Stimulated activated CD4-positive, alpha-beta T cell treated with anti-CD3 and anti-CD28 coated beads, TNF-alpha, amount 100 ng/mL, for 24 hours (primary cell): ENCODE results near the gene BCAS3.
"Not testable (repeated sequence)": the region's sequence is repeated elsewhere in the genome, so short reads cannot be mapped to it uniquely, and the experiment has no call there.

Experiments used
- DNase-seq, 3 experiments: peaks; one replicate each; pipeline ENCODE4 v3.0.0-alpha.2; 2020; ENCODE audit warnings: low read depth in 3 of 3

Gene BCAS3

DNA sequence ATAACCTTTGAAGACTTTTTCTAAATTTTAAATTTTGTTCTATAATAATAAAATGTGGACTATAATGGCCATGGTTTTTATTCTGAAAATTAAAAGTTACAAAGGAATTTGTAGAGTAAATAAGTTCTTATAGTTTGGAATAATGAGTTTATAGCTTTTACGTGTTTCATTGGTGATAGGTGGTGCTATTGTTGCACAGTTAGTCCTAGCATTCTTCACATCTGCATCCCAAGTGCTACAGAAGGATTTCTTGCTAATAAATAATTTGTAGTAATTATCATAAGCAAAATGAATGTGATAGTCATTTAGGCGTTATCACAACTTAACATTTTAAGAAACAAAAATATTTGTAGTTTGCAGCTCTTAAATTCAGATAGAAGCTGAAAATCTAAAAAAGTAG is 67.9 kb downstream of the BCAS3 start:
- DNase-seq = no peak

DNA sequence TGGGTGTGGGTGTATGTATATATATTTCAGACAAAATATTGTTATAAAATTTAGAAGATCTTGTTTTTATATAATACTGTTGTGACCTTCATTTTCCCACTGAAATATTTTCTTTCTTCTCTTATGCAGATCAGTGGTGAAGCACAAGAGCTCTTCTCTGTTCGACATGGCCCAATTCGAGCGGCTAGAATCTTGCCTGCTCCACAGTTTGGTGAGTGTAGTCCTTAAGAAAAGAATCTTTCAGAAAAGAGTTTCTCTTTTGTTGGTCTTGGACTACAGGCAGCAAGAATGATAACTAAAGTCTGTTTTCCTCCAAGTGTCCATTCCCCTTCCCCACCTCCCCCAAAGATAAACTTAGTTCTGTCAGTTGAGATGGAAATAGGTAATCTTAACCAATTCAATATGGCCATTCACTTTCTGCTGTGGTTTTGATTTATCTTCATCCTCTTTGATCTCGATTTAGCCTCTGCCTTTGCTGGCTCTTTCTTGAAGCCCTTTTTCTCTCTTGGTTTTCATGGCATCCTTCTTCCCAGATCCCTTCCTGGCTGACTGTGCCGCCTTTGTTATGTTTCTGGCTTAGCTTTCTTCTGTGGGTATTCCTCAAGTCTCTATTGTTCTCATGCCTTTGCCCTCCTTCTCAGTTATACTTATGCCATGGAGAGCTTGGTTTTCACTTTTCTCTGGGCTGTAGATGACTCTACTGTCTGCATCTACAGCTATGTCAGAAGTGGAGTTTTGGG is 69.6 kb downstream of the BCAS3 start:
- DNase-seq = no peak

- no peak for DNase-seq
Measured at GRCh38 chr17:60748204-60748603, 70.6 kb downstream of the BCAS3 start.

- no peak for DNase-seq
Measured at GRCh38 chr17:60749050-60749449, 71.4 kb downstream of the BCAS3 start.

DNA sequence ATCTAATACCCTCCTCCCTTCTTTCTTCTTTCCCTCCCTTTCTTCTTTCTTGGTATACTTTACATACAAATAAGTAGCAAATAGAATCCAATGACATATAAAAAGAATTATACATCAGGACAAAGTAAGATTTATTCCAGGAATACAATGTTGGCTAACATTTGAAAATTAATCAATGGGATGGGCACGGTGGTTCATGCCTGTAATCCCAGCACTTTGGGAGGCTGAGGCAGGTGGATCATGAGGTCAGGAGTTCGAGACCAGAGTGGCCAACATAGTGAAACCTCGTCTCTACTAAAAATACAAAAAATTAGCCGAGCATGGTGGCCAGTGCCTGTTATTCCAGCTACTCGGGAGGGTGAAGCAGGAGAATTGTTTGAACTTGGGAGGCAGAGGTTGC is 72.1 kb downstream of the BCAS3 start:
- no peak for DNase-seq

- DNase-seq = no peak
Measured at GRCh38 chr17:60750640-60751039, 73.0 kb downstream of the BCAS3 start.

GRCh38 chr17:60751884-60752283 is 74.2 kb downstream of the BCAS3 start:
- DNase-seq = no peak

DNA sequence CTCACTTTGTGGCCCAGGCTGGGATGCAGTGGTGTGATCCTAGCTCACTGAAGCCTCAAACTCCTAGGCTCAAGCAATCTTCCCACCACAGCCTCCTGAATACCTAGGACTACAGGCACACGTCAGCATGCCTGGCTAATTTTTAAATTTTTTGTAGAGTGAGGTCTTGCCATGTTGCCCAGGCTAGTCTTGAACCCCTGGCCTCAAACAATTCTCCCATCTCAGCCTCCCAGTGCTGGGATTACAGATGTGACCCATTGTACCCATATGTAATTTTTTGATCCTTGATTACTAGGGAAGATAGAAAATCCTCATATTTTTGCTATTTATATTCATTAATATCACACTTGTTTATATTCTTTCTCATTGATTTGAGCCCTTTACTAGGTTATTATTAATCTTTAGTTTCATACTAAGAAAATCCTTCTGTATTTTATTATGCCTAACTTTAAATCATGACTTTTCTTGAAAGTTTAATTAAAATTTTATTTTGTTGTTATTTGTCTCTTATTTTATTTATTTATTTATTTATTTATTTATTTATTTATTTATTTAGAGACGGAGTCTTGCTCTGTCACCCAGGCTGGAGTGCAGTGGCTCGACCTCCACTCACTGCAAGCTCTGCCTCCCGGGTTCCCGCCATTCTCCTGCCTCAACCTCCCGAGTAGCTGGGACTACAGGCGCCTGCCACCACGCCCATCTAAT is 75.4 kb downstream of the BCAS3 start:
- no peak for DNase-seq

DNA sequence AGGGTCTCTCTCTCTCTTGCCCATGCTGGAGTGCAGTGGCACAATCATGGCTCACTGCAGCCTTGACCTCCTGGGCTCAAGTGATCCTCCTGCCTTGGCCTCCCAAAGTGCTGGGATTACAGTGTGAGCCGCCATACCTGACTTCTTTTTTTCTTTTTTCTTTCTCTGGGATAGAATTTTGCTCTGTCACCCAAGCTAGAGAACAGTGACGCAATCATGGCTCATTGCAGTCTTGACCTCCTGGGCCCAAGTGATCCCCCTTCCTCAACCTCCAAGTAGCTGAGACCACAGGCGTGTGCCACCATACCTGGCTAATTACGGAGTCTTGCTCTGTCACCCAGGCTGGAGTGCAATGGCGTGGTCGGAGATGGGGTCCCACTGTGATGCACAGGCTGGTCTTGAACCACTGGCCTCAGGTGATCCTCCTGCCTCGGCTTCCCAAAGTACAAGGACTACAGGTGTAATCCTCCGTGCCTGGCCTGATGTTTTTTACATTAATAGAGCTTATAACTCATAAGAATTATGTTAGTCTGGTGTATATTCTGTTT is 76.5 kb downstream of the BCAS3 start:
- DNase-seq = no peak

DNA sequence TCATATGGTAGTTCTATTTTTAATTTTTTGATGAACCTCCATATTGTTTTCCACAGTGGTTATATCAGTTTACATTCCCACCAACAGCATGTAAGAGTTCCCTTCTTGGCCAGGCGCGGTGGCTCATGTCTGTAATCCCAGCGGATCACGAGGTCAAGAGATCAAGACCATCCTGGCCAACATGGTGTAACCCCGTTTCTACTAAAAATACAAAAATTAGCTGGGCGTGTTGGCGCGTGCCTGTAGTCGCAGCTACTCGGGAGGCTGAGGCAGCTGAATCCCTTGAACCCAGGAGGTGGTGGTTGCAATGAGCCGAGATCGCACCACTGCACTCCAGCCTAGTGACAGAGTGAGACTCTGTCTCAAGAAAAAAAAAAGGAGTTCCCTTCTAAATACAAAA is 79.1 kb downstream of the BCAS3 start:
- DNase-seq = not testable (repeated sequence)

- no peak for DNase-seq
Measured at GRCh38 chr17:60757437-60757836, 79.8 kb downstream of the BCAS3 start.

DNA sequence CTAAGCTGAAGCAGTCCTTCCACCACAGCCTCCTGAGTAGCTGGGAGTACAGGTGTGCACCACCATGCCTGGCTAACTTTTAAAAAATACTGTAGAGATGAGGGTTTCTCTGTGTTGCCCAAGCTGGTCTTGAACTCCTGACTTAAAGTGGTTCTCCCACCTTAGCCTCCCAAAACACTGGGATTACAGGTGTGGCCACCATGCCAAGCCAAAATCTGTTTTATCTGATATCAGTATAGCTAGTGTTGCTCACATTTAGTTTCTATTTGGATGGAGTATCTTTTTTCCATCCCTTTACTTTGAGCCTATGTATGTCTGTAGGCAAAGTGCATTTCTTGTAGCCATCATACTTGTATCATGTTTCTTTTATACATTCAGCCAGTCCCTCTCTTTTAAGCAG is 82.1 kb downstream of the BCAS3 start:
- DNase-seq = no peak

GRCh38 chr17:60761301-60761700 is 83.7 kb downstream of the BCAS3 start:
- not testable (repeated sequence) for DNase-seq

DNA sequence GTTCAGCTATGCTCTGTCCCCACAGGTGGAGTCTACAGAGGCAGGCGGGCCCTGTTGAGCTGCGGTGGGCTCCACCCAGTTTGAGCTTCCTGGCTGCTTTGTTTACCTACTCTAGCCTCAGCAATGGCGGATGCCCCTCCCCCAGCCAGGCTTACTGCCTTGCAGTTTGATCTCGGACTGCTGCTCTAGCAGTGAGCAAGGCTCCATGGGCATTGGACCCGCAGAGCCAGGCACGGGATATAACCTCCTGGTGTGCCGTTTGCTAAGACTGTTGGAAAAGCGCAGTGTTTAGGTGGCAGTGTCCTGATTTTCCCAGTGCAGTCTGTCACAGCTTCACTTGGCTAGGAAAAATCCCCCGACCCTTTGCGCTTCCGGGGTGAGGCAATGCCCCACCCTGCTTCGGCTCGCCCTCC is 89.1 kb downstream of the BCAS3 start:
- DNase-seq = no peak

DNA sequence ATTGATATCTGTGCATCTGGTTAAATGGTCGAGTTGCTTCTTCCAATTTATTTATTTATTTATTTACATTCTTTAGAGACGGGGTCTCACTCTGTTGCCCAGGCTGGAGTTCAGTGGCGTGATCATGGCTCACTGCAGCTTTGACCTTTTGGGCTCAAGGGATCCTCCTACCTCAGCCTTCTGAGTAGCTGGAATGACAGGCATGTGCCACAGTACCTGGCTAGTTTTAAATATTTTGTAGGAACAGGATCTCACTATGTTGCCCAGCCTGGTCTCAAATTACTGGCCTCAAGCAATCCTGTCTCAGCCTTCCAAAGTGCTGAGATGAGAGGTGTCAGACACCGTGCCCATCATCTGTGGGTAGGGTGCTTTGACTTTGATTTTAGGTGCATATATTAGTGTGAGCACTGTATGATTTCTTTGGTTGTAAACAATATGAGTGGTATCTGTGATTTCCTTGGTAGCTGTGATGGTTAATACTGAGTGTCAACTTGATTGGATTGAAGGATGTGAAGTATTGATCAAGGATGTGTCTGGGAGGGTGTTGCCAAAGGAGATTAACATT is 90.2 kb downstream of the BCAS3 start:
- no peak for DNase-seq

DNA sequence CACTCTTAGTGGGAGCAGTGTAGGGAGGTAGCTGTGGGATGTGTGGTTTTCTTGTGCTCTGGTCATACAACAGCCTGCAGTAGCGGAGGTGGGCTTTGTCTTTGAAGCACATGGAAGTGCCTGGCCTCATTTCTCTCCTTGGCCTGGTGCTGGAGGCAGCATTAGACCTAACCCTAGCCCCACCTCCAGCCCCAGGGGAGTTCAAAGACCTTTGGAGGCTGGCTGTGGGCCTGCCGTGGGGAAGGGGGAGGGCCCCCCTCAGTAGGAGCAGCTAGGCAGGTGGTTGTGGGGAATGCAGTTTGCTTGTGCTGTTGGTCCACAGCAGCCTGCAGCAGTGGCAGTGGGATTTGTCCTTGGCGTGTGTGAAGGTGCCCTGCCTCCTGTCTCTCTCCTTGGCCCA is 91.7 kb downstream of the BCAS3 start:
- DNase-seq = no peak

GRCh38 chr17:60770946-60771422 is 93.3 kb downstream of the BCAS3 start:
- DNase-seq = no peak

DNA sequence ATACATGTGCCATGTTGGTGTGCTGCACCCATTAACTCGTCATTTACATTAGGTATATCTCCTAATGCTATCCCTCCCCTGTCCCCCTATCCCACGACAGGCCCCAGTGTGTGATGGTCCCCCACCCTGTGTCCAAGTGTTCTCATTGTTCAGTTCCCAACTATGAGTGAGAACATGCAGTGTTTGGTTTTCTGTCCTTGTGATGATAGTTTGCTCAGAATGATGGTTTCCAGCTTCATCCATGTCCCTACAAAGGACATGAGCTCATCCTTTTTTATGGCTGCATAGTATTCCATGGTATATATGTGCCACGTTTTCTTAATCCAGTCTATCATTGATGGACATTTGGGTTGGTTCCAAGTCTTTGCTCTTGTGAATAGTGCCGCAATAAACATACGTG is 94.0 kb downstream of the BCAS3 start:
- not testable (repeated sequence) for DNase-seq

GRCh38 chr17:60773552-60773951 is 95.9 kb downstream of the BCAS3 start:
- no peak for DNase-seq

GRCh38 chr17:60781880-60782412 is 104.3 kb downstream of the BCAS3 start:
- DNase-seq = no peak

GRCh38 chr17:60782742-60783141 is 105.1 kb downstream of the BCAS3 start:
- DNase-seq = no peak

DNA sequence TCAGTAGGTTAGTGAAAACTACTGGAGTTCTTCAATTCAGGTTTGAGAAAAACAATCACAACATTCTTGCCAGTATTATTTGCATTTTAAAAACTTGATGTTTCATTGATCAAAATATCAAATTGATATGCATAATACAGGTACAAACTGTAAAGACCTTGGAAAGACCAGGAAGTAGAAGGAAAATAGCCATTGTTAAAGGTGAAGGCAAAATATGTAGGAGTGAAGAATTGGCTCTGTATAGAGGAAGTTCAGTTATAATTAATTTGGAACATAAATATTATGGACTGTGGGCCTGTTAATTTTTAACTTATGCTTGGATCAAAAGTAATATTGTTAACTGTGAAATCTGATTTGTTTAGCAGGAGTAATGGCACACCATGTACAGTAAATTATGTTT is 112.6 kb downstream of the BCAS3 start:
- DNase-seq = no peak
